ENCODE results near the gene GRIN2C. TPM values are rescaled to one million over a fixed set of nuclear protein-coding genes. Genes with fewer than 3 reads are reported as not detected.

Gene GRIN2C
- total RNA-seq, 1 experiment from 2014 or later: not detected

DNA sequence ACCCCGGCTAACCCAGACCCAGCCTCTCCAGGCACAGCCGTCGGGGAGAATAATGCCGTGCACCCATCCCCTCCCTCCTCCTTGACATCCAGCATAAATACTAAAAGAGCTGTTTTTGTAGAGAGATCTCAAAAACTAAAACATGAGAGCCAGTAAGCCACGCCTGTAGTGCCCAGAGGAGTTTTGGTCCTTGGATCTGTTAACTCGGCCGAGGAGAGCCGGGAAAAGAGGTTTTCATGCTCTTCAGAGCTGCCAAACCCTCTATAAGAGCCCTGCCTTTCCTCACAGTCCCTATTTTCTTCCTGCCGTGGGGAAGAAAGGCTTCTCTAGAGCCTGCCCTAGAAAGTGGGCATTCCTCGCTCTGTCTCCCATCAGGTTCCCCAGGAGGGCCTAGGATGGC lies 53.4 kb downstream of the GRIN2C start:
- DNase-seq (ENCODE audit: extremely low read depth, low read depth): no peak

DNA sequence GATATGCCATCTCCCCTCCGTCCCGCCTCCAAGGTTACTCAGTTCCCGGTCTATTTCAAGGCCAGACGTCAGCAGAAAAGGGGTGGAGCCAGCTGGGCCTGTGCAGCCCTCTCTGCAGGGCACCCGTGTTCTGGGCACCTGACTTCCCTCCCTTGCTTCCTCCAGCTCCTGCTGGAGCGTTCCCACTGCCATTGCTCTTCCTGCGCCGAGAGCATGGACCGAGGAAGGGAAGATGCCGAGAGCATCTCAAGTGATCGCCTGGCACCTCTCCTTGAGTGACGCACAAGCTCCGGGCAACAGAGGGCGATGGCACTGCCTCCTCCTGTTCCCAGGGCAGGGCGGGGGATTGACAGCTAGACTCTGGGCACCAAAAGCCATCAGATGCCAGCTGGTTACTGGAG lies 54.1 kb downstream of the GRIN2C start:
- no peak for DNase-seq (ENCODE audit: extremely low read depth, low read depth)

- DNase-seq (ENCODE audit: extremely low read depth, low read depth): no peak
Measured at GRCh38 chr17:74804683-74805082, 55.0 kb downstream of the GRIN2C start.

- DNase-seq (ENCODE audit: extremely low read depth, low read depth): no peak
Measured at GRCh38 chr17:74803971-74804370, 55.7 kb downstream of the GRIN2C start.

DNA sequence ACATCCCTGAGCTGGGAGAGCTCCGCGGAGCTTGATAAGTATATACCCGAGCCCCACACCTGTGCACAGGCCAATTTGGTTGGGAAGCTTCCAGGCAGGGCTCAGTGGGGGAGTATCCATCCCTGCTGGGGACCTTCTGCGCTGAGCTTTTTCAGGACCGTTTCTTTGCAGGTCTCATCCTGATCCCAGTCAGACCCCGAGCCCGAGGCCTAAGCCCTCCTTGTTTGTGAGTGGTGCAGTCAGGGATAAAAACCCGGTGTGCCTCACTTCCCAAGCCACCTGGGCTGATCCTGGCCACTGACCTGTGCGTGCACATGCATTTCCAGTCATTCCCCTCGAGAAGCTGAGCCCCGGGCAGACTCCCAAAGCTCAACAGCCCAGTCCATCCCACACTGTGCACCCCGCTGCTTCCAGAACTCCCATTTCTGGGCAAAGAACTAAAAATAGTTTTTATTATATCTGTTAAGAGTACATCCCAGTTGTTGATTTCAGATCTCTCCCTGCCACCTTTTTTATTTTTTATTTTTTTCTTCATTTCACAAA lies 56.2 kb downstream of the GRIN2C start:
- no peak for DNase-seq (ENCODE audit: extremely low read depth, low read depth)

DNA sequence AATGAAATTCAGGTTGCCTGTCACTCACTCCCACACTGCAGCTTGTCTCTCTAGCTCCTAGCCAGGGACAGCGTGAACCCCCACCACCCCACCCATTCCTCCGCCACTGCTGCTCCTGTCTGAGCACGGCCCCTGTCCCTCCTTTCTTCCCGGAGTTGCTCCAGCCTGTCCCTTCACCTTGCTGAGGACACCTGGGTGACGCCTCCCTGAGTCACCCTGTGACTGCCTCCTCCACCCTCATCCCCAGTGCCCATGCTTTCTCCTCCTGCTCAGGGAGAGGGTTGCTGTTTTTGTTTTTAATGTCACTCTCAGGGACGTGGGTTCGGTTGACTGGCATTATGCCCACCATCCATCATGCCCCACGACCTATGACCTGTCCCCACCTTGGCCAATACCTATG lies 57.8 kb downstream of the GRIN2C start:
- no peak for DNase-seq (ENCODE audit: extremely low read depth, low read depth)

- DNase-seq (ENCODE audit: extremely low read depth, low read depth): no peak
Measured at GRCh38 chr17:74800531-74800930, 59.2 kb downstream of the GRIN2C start.

DNA sequence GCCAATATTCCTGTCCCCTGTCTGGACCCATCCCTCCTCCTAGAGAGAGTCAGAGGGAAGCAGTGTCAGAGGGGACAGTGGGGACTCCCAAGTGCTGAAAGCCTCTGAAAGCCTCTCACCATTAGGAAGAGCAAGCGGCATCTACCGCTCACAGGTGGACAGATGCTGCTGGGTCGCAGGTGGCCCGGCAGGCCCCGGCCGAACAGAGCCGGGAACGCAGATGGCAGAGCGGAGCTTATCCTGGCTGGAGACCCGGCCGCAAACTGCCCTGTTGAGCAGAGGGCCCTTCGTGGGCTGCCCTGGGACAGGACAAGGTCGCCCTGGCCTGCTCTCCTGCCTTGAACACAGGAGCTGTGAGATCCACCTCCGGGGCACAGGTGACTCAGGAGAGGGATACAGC lies 60.6 kb downstream of the GRIN2C start:
- DNase-seq (ENCODE audit: extremely low read depth, low read depth): no peak

GRCh38 chr17:74798239-74798707 lies 61.4 kb downstream of the GRIN2C start:
- no peak for DNase-seq (ENCODE audit: extremely low read depth, low read depth)

GRCh38 chr17:74797824-74798223 lies 61.9 kb downstream of the GRIN2C start:
- no peak for DNase-seq (ENCODE audit: extremely low read depth, low read depth)

GRCh38 chr17:74796866-74797265 lies 62.8 kb downstream of the GRIN2C start:
- DNase-seq (ENCODE audit: extremely low read depth, low read depth): no peak

GRCh38 chr17:74796211-74796610 lies 63.5 kb downstream of the GRIN2C start:
- DNase-seq (ENCODE audit: extremely low read depth, low read depth): no peak

DNA sequence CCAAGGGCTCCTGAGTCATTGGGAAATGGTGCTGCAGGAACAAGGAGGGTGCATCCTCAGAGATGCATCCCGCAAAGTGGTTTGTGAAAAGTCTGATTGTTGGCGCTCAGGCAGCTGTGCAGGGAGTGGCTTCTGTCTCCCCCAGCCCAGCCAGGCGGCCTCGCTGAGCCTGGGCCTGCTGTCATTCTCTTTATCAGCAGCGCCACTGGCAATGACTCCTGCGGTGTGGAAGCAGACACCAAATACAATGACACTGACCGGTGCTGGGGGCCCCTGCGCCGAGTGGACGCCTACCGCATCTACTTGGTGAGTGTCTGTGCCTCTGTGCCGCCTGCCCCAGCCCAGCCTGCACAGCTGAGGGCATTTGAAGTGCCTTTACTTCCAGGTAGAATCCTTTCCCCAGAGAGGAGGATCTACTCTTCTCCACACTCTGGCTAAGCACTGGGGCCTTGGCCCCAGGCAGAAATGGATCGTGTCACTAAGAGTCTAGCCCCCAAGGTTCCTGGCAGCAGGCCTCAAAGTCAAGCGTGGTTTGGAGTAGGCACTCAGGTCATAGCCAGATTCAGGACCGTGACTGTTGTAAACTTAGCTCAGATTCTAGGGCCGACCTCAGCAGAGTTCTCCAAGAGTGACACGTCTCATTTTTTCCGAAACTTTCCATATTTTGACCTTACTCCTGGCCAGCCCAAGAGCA lies 64.2 kb downstream of the GRIN2C start:
- no peak for DNase-seq (ENCODE audit: extremely low read depth, low read depth)

GRCh38 chr17:74792586-74793105 lies 67.0 kb downstream of the GRIN2C start:
- no peak for DNase-seq (ENCODE audit: extremely low read depth, low read depth)

Other genes with a start within 250 kb of the GRIN2C start
- gene CD300E, start 236.1 kb downstream of the GRIN2C start, total RNA-seq (2014; rRNA removed; shearing (Covaris generic)): not detected in 2 replicates
- not detected in 2 replicates for gene CD300LF, start 147.0 kb downstream of the GRIN2C start, total RNA-seq (2014; rRNA removed; shearing (Covaris generic))
- gene RAB37, start 122.6 kb downstream of the GRIN2C start, total RNA-seq (2014; rRNA removed; shearing (Covaris generic)): 0.12 and 0.17 TPM in 2 replicates
- 21.3 and 27.3 TPM in 2 replicates for gene NHERF1, start 111.3 kb downstream of the GRIN2C start, total RNA-seq (2014; rRNA removed; shearing (Covaris generic))
- 27.9 and 33.8 TPM in 2 replicates for gene NAT9, start 83.5 kb downstream of the GRIN2C start, total RNA-seq (2014; rRNA removed; shearing (Covaris generic))
- 35.0 and 36.9 TPM in 2 replicates for gene FDXR, start 13.1 kb upstream of the GRIN2C start, total RNA-seq (2014; rRNA removed; shearing (Covaris generic))
- gene FADS6, start 33.7 kb upstream of the GRIN2C start, total RNA-seq (2014; rRNA removed; shearing (Covaris generic)): not detected in 2 replicates
- not detected in 2 replicates for gene USH1G, start 63.4 kb upstream of the GRIN2C start, total RNA-seq (2014; rRNA removed; shearing (Covaris generic))
- gene OTOP2, start 64.4 kb upstream of the GRIN2C start, total RNA-seq (2014; rRNA removed; shearing (Covaris generic)): not detected in 2 replicates
- gene OTOP3, start 76.0 kb upstream of the GRIN2C start, total RNA-seq (2014; rRNA removed; shearing (Covaris generic)): not detected in 2 replicates
- gene HID1, start 112.9 kb upstream of the GRIN2C start, total RNA-seq (2014; rRNA removed; shearing (Covaris generic)): 5.0 and 8.2 TPM in 2 replicates
- gene CDR2L, start 127.7 kb upstream of the GRIN2C start, total RNA-seq (2014; rRNA removed; shearing (Covaris generic)): 15.6 and 18.0 TPM in 2 replicates
- gene MRPL58, start 152.8 kb upstream of the GRIN2C start, total RNA-seq (2014; rRNA removed; shearing (Covaris generic)): 87.5 and 91.5 TPM in 2 replicates
- gene ATP5PD, start 187.1 kb upstream of the GRIN2C start, total RNA-seq (2014; rRNA removed; shearing (Covaris generic)): 272 and 301 TPM in 2 replicates
- 22.9 and 28.0 TPM in 2 replicates for gene KCTD2, start 187.3 kb upstream of the GRIN2C start, total RNA-seq (2014; rRNA removed; shearing (Covaris generic))
- gene SLC16A5, start 228.1 kb upstream of the GRIN2C start, total RNA-seq (2014; rRNA removed; shearing (Covaris generic)): 19.8 and 20.0 TPM in 2 replicates

All from NCI-H460 (cell line).